ENCODE measurements around the gene KRT9. TPM values are rescaled to one million over a fixed set of nuclear protein-coding genes. Genes with fewer than 3 reads are reported as not detected.

Gene KRT9
- total and polyA plus RNA-seq, 2 donors (not counting 3 experiments of a cell fraction or from before 2014, with no cell fraction given): not detected

DNA sequence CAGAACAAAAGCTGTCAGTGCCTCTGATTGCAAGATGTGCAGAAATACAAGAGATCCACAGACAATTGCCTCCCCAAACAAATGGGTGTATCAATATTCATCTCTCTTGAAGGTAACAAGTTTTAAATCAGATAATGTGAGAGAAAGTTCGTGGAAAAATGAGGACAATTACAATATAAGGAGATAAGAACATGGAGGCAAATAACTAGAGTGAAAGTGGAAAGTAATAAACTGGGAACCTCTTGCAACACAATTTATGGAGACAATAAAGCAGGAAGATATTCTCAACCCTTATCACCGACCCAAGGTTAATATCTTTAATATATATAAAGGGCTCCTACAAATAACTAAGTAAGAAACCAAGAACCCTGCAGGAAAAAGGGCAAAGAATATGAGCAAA, 29.5 kb downstream of the KRT9 start:
- FAIRE-seq (no peak), DNase-seq (ENCODE audit: low read depth, low spot score) (no peak)
- dilution Hi-C loops (cut with MboI; ENCODE audit: extremely low pct_ligation_motif_present, low sequenced_read_pairs) (no loop called here), intact Hi-C loops (cut with micrococcal nuclease) (no loop called here)
- H3K9me1 ChIP-seq (replicated peaks; ENCODE audit: control insufficient read depth, extremely low read depth, insufficient read depth, low read length): no peaks in the 10 kb centered on the region
- no peak overlapping the region for H3K4me3 ChIP-seq (replicated peaks in 1 of 3; ENCODE audit: insufficient read depth in 1 of 3, low read depth in 1 of 3, low read length in 3 of 3)
- no peaks in the 10 kb centered on the region for H3K79me2 ChIP-seq (ENCODE audit: control insufficient read depth, insufficient read depth, low read length)
- H4K20me1 ChIP-seq (replicated peaks; ENCODE audit: control insufficient read depth, extremely low read depth, insufficient read depth, low read length): no peaks in the 10 kb centered on the region
- ChIA-PET POLR2A (no interaction called here), CTCF (interaction anchor here (0.6 to 3.3 kb wide), 10 partner anchors 10 to 787 kb away, joined by 3 to 10 read pairs (median 4); partner anchors contain the start of gene KRT19)
- H3K27me3 ChIP-seq (ENCODE audit: control insufficient read depth in 2 of 2, insufficient read depth in 2 of 2, low read length in 2 of 2): no peaks in the 10 kb centered on the region
- H3K36me3 ChIP-seq (ENCODE audit: control insufficient read depth in 2 of 2, extremely low read depth in 1 of 2, insufficient read depth in 2 of 2, low read length in 2 of 2): no peaks in the 10 kb centered on the region
- H3K27ac ChIP-seq (ENCODE audit: insufficient read depth, low read depth, low read length): no peak overlapping the region
- H3K9me3 ChIP-seq (replicated peaks; ENCODE audit: control insufficient read depth, insufficient read depth, low read length): no peaks in the 10 kb centered on the region
- peaks cover 1% of the 10 kb centered on the region for H3K4me1 ChIP-seq (ENCODE audit: control insufficient read depth, extremely low read depth, insufficient read depth, low read length)
- no peak overlapping the region for H3K9ac ChIP-seq (replicated peaks; ENCODE audit: extremely low read depth, insufficient read depth, low read length)
- BruUV-seq (replicated peaks): no TSS peak
- TF ChIP-seq, protein P1, sequence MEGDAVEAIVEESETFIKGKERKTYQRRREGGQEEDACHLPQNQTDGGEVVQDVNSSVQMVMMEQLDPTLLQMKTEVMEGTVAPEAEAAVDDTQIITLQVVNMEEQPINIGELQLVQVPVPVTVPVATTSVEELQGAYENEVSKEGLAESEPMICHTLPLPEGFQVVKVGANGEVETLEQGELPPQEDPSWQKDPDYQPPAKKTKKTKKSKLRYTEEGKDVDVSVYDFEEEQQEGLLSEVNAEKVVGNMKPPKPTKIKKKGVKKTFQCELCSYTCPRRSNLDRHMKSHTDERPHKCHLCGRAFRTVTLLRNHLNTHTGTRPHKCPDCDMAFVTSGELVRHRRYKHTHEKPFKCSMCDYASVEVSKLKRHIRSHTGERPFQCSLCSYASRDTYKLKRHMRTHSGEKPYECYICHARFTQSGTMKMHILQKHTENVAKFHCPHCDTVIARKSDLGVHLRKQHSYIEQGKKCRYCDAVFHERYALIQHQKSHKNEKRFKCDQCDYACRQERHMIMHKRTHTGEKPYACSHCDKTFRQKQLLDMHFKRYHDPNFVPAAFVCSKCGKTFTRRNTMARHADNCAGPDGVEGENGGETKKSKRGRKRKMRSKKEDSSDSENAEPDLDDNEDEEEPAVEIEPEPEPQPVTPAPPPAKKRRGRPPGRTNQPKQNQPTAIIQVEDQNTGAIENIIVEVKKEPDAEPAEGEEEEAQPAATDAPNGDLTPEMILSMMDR (IDR thresholded peaks at IDR 0.05; ENCODE audit: extremely low read depth in 1 of 2, insufficient read depth in 1 of 2, low read depth in 1 of 2, low read length in 2 of 2): no peak
- no peak for TF ChIP-seq GATA2 (IDR thresholded peaks at IDR 0.05; ENCODE audit: insufficient read depth, insufficient read length, low read depth, low read length)
- no peak for TF ChIP-seq JUN (IDR thresholded peaks at IDR 0.05; ENCODE audit: borderline replicate concordance, insufficient read depth, insufficient read length, low read depth)
- TF ChIP-seq, protein P2, sequence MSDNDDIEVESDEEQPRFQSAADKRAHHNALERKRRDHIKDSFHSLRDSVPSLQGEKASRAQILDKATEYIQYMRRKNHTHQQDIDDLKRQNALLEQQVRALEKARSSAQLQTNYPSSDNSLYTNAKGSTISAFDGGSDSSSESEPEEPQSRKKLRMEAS (IDR thresholded peaks at IDR 0.05; ENCODE audit: insufficient read depth, insufficient read length): no peak
- H3K4me2 ChIP-seq (ENCODE audit: insufficient read depth, low read length): no peak overlapping the region
- no peak overlapping the region for H2AFZ ChIP-seq (ENCODE audit: low read depth, low read length)

Measured in endothelial cell of umbilical vein (primary cell).